Measurements from ENCODE around the gene RASGRP1.

RASGRP1 gene

GRCh38 chr15:38499651-38500050 is 65.0 kb downstream of the RASGRP1 start:
- no peaks in the 10 kb centered on the region for H3K4me1 ChIP-seq (ENCODE audit: control insufficient read depth in 1 of 2, insufficient read depth in 1 of 2, low read depth in 1 of 2, low read length in 1 of 2)
- no peak overlapping the region for H3K4me3 ChIP-seq (ENCODE audit: low read depth in 1 of 2, low read length in 1 of 2)
- no peak overlapping the region for H3K27ac ChIP-seq
- no peaks in the 10 kb centered on the region for H3K27me3 ChIP-seq
- H3K36me3 ChIP-seq: peaks cover 68% of the 10 kb centered on the region
- H3K9me3 ChIP-seq: peaks cover 10% of the 10 kb centered on the region
- TF ChIP-seq CTCF (IDR thresholded peaks at IDR 0.05): no peak

GRCh38 chr15:38496151-38496550 is 68.5 kb downstream of the RASGRP1 start:
- no peak overlapping the region for H3K27ac ChIP-seq

GRCh38 chr15:38490242-38490922 is 74.2 kb downstream of the RASGRP1 start:
- H3K4me1 ChIP-seq (ENCODE audit: control insufficient read depth in 1 of 2, insufficient read depth in 1 of 2, low read depth in 1 of 2, low read length in 1 of 2): no peaks in the 10 kb centered on the region
- H3K27ac ChIP-seq: no peak overlapping the region
- H3K27me3 ChIP-seq: no peaks in the 10 kb centered on the region
- H3K9me3 ChIP-seq: no peaks in the 10 kb centered on the region
- H3K4me3 ChIP-seq (ENCODE audit: low read depth in 1 of 2, low read length in 1 of 2): no peak overlapping the region
- peaks cover 26% of the 10 kb centered on the region for H3K36me3 ChIP-seq
- TF ChIP-seq CTCF (IDR thresholded peaks at IDR 0.05): no peak

More at GRCh38 chr15:38496151-38496550, 68.5 kb downstream of the RASGRP1 start:
- no peak for TF ChIP-seq CTCF (IDR thresholded peaks at IDR 0.05)
- Histone ChIP-seq H3K9me3 (peaks cover 10% of the 10 kb centered on the region), H3K4me1 (ENCODE audit: control insufficient read depth in 1 of 2, insufficient read depth in 1 of 2, low read depth in 1 of 2, low read length in 1 of 2) (no peaks in the 10 kb centered on the region), H3K27me3 (no peaks in the 10 kb centered on the region), H3K36me3 (peaks cover 49% of the 10 kb centered on the region), H3K4me3 (ENCODE audit: low read depth in 1 of 2, low read length in 1 of 2) (no peak overlapping the region)

- H3K27me3 ChIP-seq: no peaks in the 10 kb centered on the region
- no peak for TF ChIP-seq CTCF (IDR thresholded peaks at IDR 0.05)
- no peak overlapping the region for H3K4me3 ChIP-seq (ENCODE audit: low read depth in 1 of 2, low read length in 1 of 2)
- no peak overlapping the region for H3K27ac ChIP-seq
- no peaks in the 10 kb centered on the region for H3K9me3 ChIP-seq
- no peaks in the 10 kb centered on the region for H3K4me1 ChIP-seq (ENCODE audit: control insufficient read depth in 1 of 2, insufficient read depth in 1 of 2, low read depth in 1 of 2, low read length in 1 of 2)
- H3K36me3 ChIP-seq: peaks cover 10% of the 10 kb centered on the region
Measured at GRCh38 chr15:38487378-38487777, 77.2 kb downstream of the RASGRP1 start.

- Histone ChIP-seq H3K4me1 (ENCODE audit: control insufficient read depth in 1 of 2, insufficient read depth in 1 of 2, low read depth in 1 of 2, low read length in 1 of 2) (no peaks in the 10 kb centered on the region), H3K4me3 (ENCODE audit: low read depth in 1 of 2, low read length in 1 of 2) (no peak overlapping the region), H3K9me3 (no peaks in the 10 kb centered on the region), H3K27me3 (no peaks in the 10 kb centered on the region), H3K27ac (no peak overlapping the region), H3K36me3 (peaks cover 10% of the 10 kb centered on the region)
- no peak for TF ChIP-seq CTCF (IDR thresholded peaks at IDR 0.05)
Measured at GRCh38 chr15:38486936-38487335, 77.7 kb downstream of the RASGRP1 start.

Measured in neutrophil (primary cell).